Measurements from ENCODE around the gene NEK6.

NEK6 gene

DNA sequence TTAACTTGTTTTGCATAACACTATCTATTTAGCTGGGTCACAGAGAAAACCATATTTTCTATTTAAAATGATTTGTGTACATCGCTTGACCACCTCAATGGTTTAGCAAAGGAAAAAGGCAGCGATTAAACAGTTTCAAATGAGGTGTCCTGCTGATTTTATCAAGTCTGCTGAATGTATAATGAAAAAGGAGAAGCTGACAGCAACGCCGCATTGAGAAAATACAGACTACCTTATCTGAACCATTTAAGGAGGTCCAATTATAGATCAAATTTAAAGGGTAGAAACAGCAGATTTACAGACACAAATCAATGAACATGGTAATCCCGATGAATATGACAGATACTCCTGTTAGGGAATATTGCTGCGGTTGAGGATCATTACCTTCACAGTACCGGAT is 127.9 kb downstream of the NEK6 start:
- TF ChIP-seq FOXM1 (IDR thresholded peaks at IDR 0.05; ENCODE audit: borderline replicate concordance, low read depth) (no peak), NFIC (IDR thresholded peaks at IDR 0.05) (no peak), RAD21 (IDR thresholded peaks at IDR 0.05; ENCODE audit: low read depth) (no peak), ZBTB7A (IDR thresholded peaks at IDR 0.05; ENCODE audit: low read depth) (no peak), YY1 (IDR thresholded peaks at IDR 0.05; ENCODE audit: low read depth) (no peak), TCF12 (IDR thresholded peaks at IDR 0.05; ENCODE audit: low read depth) (no peak), EGR1 (IDR thresholded peaks at IDR 0.05) (no peak), EP300 (IDR thresholded peaks at IDR 0.05; ENCODE audit: borderline replicate concordance) (no peak), TEAD4 (IDR thresholded peaks at IDR 0.05) (no peak), TAF1 (IDR thresholded peaks at IDR 0.05; ENCODE audit: low read depth) (no peak), CREB1 (IDR thresholded peaks at IDR 0.05; ENCODE audit: low read depth) (no peak)
- TF ChIP-seq, protein P1, sequence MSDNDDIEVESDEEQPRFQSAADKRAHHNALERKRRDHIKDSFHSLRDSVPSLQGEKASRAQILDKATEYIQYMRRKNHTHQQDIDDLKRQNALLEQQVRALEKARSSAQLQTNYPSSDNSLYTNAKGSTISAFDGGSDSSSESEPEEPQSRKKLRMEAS (IDR thresholded peaks at IDR 0.05): no peak
- TF ChIP-seq, protein P2, sequence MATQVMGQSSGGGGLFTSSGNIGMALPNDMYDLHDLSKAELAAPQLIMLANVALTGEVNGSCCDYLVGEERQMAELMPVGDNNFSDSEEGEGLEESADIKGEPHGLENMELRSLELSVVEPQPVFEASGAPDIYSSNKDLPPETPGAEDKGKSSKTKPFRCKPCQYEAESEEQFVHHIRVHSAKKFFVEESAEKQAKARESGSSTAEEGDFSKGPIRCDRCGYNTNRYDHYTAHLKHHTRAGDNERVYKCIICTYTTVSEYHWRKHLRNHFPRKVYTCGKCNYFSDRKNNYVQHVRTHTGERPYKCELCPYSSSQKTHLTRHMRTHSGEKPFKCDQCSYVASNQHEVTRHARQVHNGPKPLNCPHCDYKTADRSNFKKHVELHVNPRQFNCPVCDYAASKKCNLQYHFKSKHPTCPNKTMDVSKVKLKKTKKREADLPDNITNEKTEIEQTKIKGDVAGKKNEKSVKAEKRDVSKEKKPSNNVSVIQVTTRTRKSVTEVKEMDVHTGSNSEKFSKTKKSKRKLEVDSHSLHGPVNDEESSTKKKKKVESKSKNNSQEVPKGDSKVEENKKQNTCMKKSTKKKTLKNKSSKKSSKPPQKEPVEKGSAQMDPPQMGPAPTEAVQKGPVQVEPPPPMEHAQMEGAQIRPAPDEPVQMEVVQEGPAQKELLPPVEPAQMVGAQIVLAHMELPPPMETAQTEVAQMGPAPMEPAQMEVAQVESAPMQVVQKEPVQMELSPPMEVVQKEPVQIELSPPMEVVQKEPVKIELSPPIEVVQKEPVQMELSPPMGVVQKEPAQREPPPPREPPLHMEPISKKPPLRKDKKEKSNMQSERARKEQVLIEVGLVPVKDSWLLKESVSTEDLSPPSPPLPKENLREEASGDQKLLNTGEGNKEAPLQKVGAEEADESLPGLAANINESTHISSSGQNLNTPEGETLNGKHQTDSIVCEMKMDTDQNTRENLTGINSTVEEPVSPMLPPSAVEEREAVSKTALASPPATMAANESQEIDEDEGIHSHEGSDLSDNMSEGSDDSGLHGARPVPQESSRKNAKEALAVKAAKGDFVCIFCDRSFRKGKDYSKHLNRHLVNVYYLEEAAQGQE (IDR thresholded peaks at IDR 0.05; ENCODE audit: low read depth): no peak

DNA sequence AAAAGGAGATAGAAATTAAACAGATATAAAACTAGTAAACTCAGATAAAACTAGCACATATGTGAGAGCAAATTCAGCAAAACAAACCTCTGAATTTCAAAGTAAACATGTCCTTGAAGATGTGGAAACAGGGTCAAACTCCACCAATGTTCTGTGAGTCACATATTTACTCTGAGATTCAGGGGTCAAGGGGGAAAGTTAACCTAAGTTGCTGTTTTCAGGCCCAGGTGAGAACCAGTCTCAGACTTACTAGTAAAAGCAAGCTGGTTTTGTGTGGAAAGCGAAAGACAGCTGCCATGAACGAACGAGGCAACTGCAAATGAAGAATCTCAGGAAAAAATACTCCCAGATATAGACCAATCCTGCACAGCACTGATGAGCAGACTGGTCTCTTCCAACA is 128.5 kb downstream of the NEK6 start:
- no peak for TF ChIP-seq FOXM1 (IDR thresholded peaks at IDR 0.05; ENCODE audit: borderline replicate concordance, low read depth)
- TF ChIP-seq TCF12 (IDR thresholded peaks at IDR 0.05; ENCODE audit: low read depth): no peak

DNA sequence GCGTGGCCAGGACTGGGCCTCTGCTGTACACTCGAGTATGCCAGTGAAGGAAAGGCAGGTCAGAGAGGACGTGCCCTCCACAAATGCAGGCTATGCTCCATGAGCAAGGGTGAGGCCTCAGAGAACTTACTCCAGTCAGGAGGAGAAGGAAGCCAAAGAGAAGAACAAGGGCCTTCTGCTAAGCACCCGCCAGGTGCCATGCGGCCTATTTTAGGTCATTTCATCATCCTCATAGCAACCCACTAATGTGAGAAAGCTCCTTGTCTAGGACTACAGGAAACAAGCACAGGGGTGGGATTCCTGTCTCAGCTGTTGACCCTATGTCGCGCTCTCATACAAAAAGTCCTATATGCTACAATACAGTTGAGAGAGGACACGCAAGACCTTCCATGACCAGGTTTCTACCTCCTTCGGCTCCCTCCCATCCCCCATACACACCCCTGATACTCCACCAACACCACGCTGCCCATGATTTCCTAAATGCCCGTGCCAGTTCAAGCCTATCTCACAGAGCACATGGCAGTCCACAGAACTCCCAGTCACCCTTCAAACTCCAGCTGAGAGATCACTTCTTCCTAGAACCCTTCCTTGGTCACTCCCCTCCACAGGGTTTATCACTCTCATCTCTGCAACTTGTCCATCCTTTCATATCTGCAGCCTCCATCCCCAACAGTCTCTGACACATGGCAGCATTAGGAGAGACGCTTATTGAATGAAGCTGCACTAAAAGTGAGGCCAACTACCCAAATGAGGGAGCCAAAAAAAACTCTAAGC is 130.7 kb downstream of the NEK6 start:
- TF ChIP-seq CEBPB (IDR thresholded peaks at IDR 0.05) (no peak), EP300 (IDR thresholded peaks at IDR 0.05; ENCODE audit: borderline replicate concordance) (no peak)

DNA sequence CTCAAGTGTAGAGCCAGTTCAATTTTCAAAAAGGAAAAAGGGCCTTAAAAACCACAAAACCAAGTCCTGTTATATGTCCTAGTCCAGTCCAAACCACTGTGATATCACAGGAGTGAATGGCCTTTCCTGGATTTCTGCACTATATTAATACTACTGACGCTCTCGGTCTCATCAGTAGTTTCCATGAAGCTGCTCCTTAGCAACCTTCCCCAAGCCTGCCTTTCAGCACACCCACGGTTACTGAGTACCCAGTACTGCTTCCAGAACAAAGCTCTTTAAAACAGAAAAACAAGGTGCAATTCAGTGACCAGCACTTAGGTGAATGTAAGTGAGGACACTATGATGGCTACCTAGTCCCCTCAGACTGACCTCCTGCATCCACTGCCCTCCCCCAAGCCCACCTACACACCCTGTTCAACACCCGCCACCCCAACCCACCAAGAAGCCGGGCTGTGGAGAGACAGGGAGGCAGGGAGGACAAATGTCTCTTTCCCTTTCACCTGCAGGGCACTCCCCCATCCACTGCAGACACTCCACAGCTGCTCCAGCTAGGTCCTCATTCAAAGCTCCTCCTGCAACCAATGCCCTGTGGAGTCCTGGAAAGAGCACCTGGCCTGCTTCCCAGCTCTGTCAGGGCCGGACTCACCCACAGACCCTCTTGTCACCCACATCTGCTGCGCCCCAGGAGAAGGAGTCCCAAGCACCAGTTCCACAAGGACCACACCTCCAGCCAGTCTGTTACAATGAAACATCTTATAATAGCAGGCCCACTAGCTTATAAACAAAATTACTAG is 131.6 kb downstream of the NEK6 start:
- no peak for TF ChIP-seq CREB1 (IDR thresholded peaks at IDR 0.05; ENCODE audit: low read depth)
- TF ChIP-seq, protein P1 (IDR thresholded peaks at IDR 0.05): no peak
- TF ChIP-seq EGR1 (IDR thresholded peaks at IDR 0.05): no peak
- TF ChIP-seq NFIC (IDR thresholded peaks at IDR 0.05): no peak
- TF ChIP-seq TCF12 (IDR thresholded peaks at IDR 0.05; ENCODE audit: low read depth): no peak
- TF ChIP-seq, protein P3, sequence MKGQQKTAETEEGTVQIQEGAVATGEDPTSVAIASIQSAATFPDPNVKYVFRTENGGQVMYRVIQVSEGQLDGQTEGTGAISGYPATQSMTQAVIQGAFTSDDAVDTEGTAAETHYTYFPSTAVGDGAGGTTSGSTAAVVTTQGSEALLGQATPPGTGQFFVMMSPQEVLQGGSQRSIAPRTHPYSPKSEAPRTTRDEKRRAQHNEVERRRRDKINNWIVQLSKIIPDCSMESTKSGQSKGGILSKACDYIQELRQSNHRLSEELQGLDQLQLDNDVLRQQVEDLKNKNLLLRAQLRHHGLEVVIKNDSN (IDR thresholded peaks at IDR 0.05): no peak
- no peak for TF ChIP-seq ZBTB7A (IDR thresholded peaks at IDR 0.05; ENCODE audit: low read depth)
- TF ChIP-seq FOXM1 (IDR thresholded peaks at IDR 0.05; ENCODE audit: borderline replicate concordance, low read depth): no peak
- TF ChIP-seq EP300 (IDR thresholded peaks at IDR 0.05; ENCODE audit: borderline replicate concordance): no peak
- TF ChIP-seq CEBPB (IDR thresholded peaks at IDR 0.05): no peak
- TF ChIP-seq TEAD4 (IDR thresholded peaks at IDR 0.05): no peak
- TF ChIP-seq TAF1 (IDR thresholded peaks at IDR 0.05; ENCODE audit: low read depth): no peak
- TF ChIP-seq, protein P2 (IDR thresholded peaks at IDR 0.05; ENCODE audit: low read depth): no peak
- no peak for TF ChIP-seq RAD21 (IDR thresholded peaks at IDR 0.05; ENCODE audit: low read depth)
- TF ChIP-seq YY1 (IDR thresholded peaks at IDR 0.05; ENCODE audit: low read depth): no peak

DNA sequence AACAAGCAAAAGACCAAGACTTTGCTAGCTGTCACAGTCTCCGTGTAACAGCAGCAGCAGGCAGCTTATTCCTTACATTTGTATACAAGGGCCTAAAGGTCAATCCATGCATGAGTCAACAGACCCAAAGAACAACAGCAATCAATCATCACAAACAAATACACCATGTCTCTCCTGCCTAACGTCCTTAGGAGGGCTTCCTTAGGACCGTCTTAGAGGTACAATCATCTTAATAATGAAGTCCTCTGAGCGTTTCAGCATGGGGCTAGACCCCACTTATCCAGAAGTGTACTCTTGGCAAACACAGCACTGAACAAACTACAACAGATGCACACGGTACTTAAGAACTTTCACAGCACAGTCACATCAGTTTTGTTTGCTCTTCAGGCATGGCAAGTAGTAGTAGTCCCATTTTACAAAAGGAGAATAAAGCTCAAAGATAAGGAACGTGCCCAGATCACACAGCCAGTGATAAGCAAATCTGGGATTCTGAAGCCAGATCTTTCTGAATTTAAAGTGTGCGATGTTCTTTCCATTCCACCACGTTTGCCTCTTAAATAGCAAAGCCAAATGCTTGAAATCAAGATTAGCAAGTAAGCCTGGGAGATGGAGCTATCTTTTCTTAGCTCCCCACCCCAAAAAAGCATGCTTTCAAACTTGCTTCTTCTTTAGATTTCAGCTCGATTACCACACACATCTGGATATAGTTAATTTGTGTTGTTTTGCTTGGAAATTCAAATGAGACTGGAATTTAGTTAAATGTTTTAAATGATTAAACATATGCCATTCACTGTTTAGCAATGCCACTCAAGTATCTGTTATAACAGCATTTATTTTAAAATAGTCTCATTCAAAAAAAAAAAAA is 133.3 kb downstream of the NEK6 start:
- no peak for TF ChIP-seq ZBTB7A (IDR thresholded peaks at IDR 0.05; ENCODE audit: low read depth)
- no peak for TF ChIP-seq TCF12 (IDR thresholded peaks at IDR 0.05; ENCODE audit: low read depth)
- TF ChIP-seq EP300 (IDR thresholded peaks at IDR 0.05; ENCODE audit: borderline replicate concordance): no peak
- no peak for TF ChIP-seq CEBPB (IDR thresholded peaks at IDR 0.05)
- TF ChIP-seq, protein P3 (IDR thresholded peaks at IDR 0.05): no peak
- TF ChIP-seq TEAD4 (IDR thresholded peaks at IDR 0.05): no peak
- TF ChIP-seq TAF1 (IDR thresholded peaks at IDR 0.05; ENCODE audit: low read depth): no peak
- no peak for TF ChIP-seq CREB1 (IDR thresholded peaks at IDR 0.05; ENCODE audit: low read depth)
- TF ChIP-seq RAD21 (IDR thresholded peaks at IDR 0.05; ENCODE audit: low read depth): no peak

All from Ishikawa (cell line).